Fibroblast of skin of left quadriceps (primary cell): ENCODE results near the gene CDX2.

Experiments
- DNase-seq, 2 experiments: peaks; one replicate each; pipeline ENCODE4 v3.0.0-alpha.2; 2013; ENCODE audit warnings: low read depth in 2 of 2

Gene CDX2

DNA sequence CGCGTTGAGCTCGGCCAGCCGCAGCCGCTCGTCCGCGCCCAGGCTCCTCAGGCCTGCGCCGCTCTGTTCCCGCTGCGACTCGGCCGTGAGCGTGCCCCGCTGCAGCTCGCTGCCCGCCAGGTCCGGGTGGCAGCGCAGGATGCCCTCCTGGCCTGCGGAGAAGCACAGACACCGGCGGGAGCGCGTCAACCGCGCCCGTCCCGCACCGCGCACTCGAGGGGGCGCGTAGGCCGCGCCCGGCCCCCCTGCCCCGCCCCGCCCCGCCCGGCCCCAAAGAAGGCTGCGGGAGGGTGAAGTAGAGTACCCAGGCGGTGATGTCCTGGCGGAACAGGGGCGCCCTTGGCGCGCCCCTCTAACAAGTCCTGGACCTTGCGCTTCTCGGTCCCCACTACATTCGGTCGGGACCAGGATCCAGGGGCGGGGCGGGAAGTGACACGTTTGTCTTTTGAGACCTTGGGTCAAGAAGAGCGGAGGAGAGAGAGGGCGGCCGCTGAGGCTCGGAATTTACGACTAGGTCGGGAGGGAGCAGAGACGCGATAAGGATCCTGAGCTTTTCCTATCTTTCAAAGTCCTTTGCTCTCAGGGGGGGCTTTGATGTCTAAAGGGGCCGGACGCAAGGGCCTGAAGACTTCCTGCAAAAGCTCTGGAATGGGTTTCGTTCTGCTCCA is 9.3 kb upstream of the CDX2 start:
- DNase-seq: no peak

DNA sequence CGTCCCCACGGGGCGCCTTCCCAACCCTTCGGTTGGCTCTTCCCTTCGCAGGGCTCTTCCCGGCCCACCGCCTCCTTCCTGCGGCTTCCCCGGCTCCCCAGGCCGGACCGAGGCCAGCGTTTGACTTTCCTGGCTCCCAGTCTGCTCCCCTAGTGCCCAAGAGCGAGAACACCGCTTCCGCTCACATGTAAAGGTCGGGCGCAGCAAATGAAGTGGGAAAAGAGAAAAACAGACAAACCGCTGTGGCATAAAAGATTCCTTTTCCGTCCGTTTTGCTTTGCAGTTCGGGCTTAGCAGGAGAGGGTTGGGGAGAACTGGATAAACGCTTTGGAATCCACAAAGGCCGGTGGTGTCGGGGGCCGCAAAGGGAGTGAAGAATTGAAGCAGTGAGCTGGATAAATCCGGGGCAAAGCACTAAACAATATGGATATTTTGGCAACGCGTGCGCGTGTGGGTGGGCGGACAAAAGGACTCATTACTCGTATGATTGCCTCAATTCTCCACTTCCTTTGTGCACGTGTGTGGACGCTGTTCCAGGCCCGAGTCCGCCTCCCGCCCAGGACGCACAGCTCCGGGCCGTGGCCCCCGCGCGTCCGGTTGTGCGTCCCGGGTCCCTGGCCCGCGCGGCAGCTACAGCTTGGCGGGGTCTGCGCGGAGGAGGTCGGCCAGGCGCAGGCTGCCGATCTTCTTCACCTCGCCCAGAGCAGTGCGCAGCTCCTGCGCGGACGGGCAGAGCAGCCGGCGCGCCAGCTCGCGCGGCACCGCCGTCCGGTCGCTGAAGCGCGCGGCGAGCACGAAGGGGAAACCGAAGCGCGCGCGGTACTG is 8.6 kb upstream of the CDX2 start:
- DNase-seq: no peak

DNA sequence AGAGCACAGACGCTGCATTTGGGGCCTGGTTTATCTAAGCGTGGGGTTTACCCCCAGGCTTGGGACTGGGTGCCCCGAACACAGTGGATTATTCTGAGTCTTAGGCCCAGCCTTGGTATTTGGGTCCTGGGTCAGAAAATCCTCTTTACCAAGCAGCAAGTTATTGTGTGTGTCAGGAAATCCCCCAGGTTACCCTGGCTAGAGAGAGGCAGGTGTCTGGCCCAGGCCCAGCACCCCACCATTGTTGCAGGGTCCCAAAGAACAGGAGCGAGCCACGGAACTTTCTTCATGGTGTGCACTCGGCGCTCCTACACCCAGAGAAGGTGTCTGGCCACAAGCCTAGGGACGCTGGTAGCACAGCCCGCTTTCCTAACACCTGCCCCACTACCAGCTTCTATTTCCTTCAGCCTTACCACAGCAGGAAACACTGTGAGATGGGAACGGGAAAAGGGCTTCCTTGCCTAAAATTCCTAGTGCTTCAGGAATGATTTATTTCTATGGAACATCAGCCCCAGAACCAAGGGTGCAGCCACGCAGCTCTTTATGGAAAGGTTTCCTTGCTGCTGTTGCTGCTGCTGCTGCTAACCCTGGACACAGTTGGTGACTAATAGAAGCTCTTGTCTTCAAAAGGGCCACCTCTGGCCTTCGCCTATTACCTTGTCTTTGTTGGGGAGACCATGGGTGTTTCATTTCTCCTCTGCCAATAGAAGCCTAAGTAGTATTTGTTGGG is 7.4 kb upstream of the CDX2 start:
- DNase-seq: no peak

DNA sequence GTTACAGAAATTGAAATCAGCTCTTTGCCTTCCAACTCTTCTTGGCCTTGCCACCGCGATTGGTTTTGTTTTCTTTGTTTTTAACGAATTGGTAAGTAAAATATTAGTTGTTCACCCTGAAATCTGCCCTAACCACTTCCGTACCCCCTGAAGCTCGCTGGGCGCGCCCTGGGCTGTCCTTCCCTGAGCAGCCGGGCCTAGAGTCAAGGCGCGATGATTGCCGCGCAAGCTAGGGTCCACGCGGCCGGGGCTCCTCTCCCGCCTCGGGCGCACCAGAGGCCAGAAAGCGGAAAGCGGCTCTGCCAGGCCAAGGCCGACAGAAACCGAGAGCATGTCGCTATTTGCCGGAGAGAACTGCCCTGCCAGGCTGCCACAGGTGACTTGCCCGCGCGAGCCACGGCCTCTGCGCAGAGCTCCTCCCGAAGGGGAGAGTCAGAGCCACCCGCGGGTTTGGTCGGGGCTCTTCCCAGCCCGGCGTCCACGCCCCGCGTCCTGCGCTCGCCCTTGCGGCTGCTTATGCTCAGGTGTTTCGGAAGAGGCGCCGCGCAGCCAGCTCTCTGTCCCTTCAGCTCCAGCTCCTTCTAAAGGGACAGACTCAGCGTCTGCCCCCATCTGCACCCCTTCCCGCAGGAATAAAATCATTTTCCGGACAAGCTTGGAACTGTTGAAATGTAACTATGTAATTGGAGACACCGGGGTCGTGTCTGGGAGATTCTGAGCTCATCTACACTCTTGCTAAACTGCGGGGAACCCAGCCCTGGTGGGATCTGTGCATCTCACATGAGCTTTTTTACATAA is 6.6 kb upstream of the CDX2 start:
- no peak for DNase-seq

DNA sequence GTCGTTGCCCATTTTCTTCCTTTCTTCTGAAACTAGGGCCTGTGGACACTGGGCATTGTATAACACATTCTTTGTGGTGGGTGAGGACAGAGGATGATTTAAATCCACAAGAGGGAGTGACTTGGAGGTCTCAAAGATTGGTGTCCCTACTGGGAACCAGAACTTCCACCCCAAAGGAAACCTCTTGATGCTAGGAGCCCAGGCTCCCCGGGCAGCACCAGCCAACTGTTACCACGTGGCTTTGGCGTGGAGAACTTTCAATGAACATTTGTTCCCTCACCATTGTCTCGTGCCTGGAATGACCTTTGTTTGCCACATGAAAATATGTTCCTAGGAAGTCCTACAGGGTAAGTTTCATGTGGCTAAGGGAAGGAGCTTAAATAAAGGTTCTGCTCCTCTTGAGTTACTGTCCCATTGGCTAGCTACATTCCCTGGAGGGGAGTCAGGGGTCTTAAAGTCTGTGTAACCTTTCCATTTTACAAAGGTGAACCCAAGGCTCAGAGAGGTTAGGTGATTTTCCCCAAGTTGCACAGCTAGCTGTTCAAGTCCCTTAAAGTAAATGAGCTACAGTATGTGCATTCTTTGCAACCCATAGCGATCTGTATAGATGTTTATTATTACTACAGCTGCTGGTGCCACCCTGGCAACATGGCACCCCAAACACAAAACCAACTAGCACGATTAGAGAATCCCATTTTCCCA is 5.0 kb upstream of the CDX2 start:
- no peak for DNase-seq

DNA sequence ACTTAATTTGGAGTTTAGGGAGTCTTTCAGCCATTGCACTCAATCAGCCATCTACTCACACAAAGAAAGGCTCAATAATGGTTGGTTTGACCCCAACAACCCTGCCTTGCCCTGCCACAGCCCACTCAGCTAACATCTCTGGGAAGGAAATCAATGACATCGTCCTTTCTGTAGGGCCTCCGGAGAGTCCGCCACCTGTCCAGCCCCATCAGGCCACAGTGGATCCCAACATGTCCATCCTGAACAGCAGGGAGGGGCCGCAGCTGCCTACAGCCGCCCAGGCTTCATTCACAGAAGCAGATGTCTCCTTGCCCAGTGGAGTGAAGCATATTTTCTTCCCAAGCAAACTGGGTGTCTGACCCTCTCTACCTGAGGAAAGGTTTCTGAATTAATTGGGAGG is 4.2 kb upstream of the CDX2 start:
- DNase-seq: no peak

DNA sequence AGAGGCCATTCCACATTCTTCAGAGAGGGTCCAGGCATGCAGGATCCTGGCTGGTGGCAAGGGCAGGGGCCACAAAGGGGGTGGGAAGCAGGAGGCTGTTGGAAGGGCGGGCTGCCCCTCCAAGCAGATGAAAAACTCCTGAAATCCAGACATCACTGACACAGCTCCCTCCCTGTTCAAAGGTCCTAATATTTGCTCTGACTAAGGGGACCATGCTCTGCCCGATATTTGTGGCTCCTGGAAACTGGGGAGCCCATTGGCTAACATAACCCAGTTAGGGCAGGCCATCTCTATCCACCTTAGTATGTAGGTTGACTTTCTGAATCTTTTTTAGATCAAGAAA is 3.3 kb upstream of the CDX2 start:
- no peak for DNase-seq

DNA sequence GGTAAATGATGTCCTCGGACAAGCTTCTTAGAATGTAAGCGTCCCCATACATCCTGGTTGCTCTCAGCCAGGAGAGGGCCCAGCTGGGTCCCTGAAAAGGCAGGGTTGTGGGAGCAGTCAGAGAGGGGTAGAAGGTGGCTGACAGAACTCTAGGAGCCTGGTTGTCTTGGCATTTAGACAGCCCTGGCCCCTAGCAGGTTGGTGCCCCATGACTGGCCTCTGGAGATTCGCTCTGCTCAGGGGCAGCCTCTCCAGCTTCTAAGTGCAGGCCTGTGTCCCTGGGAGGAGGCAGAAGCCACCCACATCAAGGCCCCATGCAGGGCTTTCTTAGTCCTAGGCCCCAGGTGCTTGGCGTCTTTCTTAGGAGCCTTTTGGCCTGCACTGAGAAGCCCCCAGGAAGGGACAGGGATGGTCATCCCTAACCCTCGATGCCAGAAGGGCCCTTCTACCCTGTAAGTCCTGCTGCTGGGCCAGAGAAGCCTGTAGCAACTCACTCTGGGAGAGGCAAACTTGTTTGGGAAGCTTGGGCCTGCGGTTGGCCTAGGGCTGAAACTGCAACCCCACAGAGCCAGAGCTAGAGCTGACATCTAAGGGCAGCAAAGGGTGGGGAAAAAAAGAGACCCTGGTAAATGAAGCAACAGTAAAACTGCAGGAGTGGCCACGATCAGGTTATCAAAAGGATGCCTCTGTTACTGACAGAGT is 2.8 kb upstream of the CDX2 start:
- no peak for DNase-seq

DNA sequence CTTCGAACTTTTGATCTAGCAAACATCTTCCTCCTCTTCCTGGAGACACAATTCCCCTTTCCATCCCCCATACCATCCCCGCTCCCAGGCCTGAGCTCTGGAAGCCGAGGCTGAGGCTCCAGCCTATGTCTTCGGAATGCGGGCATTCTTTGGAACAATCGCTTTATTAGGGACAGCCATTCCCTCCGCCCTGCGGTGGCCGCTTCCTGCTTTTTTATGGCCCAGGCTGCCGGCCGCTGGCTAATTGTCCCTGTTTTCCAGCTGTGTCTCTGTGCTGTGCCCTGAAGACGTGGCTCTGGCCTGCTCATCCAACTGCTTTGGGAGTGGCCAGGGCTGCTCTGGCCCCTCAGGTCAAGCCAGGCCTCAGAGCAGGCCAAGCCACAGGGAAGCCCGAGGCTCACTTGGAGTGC is 2.1 kb upstream of the CDX2 start:
- DNase-seq: no peak

DNA sequence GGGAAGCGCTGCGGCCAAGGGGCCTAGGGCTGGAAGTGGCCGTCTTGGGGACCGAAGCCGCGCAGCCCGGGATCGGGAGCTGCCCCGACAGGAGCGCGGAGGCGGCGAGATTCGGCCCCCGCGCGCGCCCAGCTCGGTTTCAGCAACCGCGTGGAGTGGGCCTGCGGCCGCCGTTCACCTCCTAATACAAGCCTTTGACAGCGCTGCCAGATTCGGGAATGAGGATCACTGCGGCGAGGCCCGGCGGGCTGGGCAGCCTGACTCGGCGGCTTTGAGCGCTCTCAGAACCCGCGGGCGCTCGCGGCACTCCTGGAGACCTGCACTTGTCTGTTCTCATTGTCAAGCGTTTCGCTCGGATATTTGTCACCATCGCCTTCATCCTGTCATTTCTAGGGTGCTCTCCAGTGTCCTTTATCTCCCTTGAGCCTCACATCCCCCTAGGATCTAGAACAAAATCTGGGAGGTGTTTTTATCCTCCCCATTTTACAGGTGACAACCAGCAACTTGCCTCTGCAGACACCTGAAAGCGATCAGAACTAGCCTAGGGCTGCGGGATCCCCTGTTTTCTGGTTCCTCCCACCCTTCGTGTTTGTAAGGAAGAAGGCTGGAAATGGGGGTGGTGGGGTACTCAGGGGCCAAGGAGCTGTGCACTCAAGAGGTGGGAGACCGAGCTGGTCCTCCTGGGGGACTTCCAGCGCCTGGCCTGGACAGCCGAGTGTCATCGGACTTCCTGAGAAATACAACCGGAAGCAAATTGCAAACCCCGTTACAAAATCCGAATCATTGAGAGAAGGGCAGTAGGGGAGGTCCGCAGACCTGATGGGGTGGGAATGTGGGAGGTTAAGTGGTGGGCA is 1.5 kb upstream of the CDX2 start:
- DNase-seq: no peak

DNA sequence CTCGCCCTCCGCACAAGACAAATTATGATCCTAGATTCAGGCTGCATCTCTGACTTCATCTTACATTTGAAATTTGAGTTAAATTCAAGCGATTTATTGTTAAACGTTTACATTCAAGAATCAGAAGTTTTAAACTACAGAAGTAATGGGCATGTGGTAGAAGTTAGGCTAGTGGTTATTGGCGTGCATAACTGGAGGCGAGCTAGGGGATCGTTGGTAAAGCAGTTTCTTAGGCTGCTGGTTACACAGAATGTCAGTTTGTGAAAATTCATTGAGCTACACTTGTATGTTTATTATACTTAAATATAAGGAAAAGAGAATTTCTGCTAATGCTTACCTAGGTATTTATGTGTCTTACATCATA is 733 bp upstream of the CDX2 start:
- DNase-seq: no peak

DNA sequence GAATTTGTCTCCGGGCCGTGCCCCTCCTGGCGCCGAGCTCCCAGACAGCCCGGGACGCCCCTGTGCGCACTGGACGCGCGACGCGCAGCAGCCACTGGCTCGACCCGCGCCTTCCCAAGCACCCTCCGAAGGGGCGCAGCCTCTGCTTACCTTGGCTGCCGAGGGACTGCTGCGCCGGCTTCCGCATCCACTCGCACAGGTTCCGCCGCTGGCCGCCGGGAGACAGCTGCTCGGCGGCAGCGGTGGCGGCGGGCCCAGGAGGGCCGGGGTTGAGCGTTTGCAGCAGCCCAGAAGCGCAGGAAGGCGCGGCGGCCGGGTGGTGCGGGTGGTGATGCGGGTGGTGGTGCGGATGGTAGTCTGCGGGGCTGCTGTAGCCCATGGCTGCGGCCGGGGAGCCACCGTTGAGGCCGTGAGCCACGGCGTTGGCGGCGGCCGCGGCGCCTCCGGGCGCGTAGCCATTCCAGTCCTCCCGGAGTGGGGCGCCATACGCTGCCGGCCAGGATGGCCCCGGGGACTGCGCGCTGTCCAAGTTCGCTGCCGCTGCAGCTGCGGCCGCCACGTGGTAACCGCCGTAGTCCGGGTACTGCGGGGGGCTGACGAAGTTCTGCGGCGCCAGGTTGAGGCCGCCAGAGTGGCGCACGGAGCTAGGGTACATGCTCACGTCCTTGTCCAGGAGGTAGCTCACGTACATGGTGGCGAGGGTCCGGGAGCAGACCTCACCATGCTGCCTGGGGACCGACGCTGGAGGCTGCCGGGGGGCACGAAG is 616 bp downstream of the CDX2 start:
- DNase-seq: no peak

DNA sequence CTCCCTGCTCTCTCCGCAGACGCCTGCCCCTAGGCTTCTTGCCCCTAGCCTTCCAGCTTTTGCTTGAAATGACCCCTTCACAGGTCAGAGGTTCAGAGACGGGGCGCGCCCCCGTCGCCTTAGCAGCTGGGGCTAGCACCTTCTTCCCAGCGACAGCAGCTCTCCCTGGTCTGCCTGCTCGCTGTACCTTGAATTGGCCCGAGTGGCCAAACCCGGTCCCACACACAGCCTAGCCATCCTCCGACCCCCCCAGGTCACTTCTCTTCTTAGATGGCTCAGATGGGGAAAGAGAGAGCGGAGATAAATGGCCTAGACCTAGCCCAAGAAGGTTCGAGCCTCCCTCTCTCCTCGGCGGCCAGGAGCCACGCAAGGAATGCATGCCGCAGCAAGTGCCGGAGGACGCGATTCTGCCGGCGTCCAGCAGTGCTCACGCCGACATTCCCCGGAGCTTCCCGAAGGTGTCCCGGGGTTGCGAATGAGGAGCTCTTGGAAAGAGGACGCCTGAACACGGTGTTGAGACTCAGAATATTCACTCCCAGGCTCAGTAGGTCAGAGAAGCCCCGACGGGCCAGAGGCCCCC is 1.3 kb downstream of the CDX2 start:
- DNase-seq: no peak

DNA sequence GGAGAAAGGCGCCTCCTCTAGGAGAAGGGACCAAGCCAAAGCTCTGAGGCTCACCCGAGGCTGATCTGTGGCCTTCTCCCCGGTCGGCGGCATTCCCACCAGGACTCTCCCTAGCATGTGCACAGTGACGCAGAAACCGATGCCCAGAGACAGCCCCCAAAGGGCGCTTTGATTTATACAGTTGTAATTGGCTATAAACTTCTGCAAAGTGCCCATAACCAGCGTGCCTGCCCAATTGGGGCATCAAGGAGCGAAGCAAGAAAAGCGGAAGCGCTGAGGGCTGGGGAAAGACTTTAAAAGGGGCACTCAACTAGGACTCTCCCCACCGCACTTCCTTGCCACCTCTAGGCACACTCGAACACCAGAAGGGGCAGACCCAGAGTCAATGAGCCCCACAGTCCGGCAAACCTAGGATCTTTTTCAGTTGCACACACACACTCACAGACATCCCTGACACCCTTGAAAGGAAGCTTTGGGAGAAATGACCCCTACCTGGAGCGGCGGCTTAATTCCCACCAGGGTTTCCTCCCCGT is 1.8 kb downstream of the CDX2 start:
- DNase-seq: no peak

DNA sequence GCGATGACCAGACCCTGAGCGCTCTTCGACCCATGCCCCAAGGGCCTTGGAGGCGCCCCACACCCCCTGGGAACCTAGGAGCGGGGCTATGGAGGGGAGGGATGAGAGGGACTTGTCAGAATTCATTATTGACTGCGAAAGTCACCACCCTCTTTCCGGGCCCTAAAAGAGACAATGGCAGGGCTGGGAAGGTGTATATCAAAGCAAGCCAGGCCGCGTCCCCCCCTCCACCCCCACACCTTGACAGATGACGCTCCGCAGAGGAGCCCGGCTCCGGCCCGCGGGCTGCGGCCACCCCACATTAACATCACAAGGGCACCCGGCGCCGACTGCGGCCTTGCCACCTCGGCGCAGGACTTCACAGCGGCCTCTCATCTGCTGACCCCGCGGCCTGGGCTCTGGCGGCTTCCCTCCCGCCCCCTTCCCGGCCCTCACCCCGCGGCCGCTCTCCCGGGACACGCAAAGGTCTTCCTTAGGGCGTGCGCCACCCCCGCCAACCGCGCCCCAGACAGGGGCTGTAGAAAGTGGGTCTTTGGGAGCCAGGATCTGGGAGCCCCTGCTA is 2.4 kb downstream of the CDX2 start:
- DNase-seq: no peak

DNA sequence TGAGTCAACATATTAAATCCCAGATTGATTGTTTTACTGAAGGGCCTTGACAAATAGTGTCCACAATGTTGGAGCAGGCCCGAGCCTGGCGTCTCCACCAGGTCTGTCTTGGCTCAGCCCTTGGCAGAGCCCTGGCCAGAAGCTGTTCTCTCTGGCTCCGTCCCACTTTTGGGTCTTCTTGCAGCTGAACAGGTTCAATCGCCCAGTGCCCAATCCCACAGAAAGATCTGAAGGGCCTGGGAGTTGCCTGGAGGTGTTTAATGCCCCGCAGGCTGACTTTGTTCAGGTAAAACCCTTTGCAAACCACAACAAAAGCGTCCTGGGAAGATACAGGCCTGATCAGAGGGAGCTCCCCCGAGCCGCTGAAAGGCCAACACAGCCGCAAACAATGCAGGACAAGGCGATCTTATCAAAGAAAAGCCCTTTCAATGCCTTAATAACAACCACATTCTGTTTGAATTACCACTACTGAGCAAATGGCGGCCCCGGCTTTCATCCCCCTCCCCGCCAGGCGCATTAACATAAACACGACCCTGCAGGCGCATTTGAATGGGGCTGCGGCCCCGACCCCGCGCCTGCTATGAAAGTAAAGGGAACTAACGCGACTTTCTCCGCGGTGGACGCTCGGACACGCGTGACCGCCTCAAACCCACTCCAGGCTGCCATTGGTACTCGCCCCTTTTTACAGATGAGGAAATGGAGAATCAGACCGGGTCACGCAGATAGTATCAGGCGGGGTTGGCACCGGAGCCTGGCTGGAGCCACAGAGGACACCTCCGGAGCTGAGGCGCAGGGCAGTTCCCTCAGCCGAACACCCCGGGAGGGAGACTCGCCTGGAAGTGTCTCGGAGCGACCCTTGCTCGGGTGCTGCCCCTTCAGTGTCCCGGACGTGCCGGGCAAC is 3.1 kb downstream of the CDX2 start:
- no peak for DNase-seq

DNA sequence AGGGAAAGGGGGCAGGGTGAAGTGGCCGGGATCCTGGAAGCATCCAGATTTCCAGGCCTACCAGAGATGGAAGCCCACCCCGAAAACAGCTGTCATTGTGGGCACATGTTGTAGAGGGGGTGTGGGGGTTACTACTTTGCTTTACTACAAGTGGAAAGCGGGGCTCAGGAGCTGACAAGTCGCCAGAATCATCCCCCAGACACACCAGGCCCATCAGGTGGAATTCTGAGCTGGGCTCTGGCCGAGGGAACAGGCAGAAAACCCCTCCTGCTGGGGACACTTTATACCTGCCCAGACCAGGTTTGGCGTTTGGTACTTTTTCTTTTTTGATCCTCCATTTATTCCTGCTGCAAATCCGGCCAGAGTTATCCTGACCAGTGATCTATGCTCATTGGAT is 3.8 kb downstream of the CDX2 start:
- no peak for DNase-seq
